ENCODE results near the gene NDUFAF2. TPM values are rescaled to one million over a fixed set of nuclear protein-coding genes. Genes with fewer than 3 reads are reported as not detected.

NDUFAF2 gene
- total RNA-seq, 1 donor from 2014 or later = 33.8 TPM

GRCh38 chr5:60997721-60998120 is 52.7 kb downstream of the NDUFAF2 start:
- no peak for DNase-seq (ENCODE audit: low spot score)
- no peak overlapping the region for H3K27ac Mint-ChIP-seq
- H3K27me3 Mint-ChIP-seq (ENCODE audit: insufficient read depth) = no peaks in the 10 kb centered on the region
- intact Hi-C loops (cut with micrococcal nuclease) = no loop called here
- H3K36me3 Mint-ChIP-seq (ENCODE audit: low read depth) = peaks cover 2% of the 10 kb centered on the region
- H3K4me1 Mint-ChIP-seq (ENCODE audit: low read depth) = no peaks in the 10 kb centered on the region
- no peak overlapping the region for H3K4me3 Mint-ChIP-seq
- H3K9me3 Mint-ChIP-seq = peaks cover 9% of the 10 kb centered on the region

DNA sequence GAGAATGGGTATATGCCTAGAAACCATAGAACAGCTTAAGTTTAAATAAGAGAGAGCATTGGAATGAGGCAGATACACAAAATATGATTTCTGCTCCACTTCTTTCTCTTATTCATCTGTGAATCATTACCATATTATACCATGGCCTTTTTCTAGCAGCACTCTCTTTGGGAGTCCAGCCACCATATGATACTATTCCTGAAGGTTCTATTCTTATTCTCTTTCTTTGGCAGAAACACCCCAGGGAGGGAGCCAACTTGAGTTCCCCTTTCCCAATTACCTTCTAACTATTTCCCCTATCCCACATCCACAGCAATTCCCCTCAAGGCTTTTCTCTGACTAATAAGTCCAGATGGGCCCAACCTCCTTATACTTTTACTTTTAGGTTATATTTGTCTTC is 55.9 kb downstream of the NDUFAF2 start:
- Mint-ChIP-seq H3K9me3 (peaks cover 4% of the 10 kb centered on the region), H3K27ac (no peak overlapping the region), H3K27me3 (ENCODE audit: insufficient read depth) (no peaks in the 10 kb centered on the region), H3K4me3 (no peak overlapping the region), H3K4me1 (ENCODE audit: low read depth) (no peaks in the 10 kb centered on the region), H3K36me3 (ENCODE audit: low read depth) (no peaks in the 10 kb centered on the region)
- DNase-seq (ENCODE audit: low spot score) = no peak
- intact Hi-C loops (cut with micrococcal nuclease) = no loop called here

DNA sequence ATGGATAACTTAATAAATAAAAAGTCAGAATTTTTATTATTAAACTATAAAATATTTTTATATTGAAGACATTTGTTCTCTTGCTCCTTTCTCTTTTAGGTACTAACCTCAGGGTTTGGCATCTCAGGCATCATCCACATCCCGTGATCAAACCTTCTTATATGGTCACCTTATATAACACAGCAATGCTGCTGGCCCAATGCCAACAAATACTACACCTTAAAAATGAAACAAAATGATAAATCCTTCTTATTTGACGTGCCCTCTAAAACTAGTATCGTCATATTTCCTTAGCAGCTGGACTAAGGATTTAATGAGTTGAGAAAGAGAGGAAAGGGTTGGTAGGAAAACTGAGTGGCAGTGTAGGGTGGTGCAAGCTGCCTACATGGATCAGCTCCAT is 56.6 kb downstream of the NDUFAF2 start:
- Mint-ChIP-seq H3K9me3 (peaks cover 4% of the 10 kb centered on the region), H3K4me1 (ENCODE audit: low read depth) (no peaks in the 10 kb centered on the region), H3K27ac (no peak overlapping the region), H3K27me3 (ENCODE audit: insufficient read depth) (no peaks in the 10 kb centered on the region), H3K4me3 (no peak overlapping the region), H3K36me3 (ENCODE audit: low read depth) (no peaks in the 10 kb centered on the region)
- intact Hi-C loops (cut with micrococcal nuclease) = no loop called here
- DNase-seq (ENCODE audit: low spot score) = no peak

- peaks cover 4% of the 10 kb centered on the region for H3K9me3 Mint-ChIP-seq
- no peaks in the 10 kb centered on the region for H3K36me3 Mint-ChIP-seq (ENCODE audit: low read depth)
- H3K27me3 Mint-ChIP-seq (ENCODE audit: insufficient read depth) = no peaks in the 10 kb centered on the region
- intact Hi-C loops (cut with micrococcal nuclease) = no loop called here
- H3K4me1 Mint-ChIP-seq (ENCODE audit: low read depth) = no peaks in the 10 kb centered on the region
- DNase-seq (ENCODE audit: low spot score) = no peak
- H3K4me3 Mint-ChIP-seq = no peak overlapping the region
- H3K27ac Mint-ChIP-seq = no peak overlapping the region
Measured at GRCh38 chr5:61002611-61003355, 57.8 kb downstream of the NDUFAF2 start.

- no peak overlapping the region for H3K4me3 Mint-ChIP-seq
- H3K36me3 Mint-ChIP-seq (ENCODE audit: low read depth) = no peaks in the 10 kb centered on the region
- intact Hi-C loops (cut with micrococcal nuclease) = no loop called here
- no peaks in the 10 kb centered on the region for H3K27me3 Mint-ChIP-seq (ENCODE audit: insufficient read depth)
- peaks cover 4% of the 10 kb centered on the region for H3K9me3 Mint-ChIP-seq
- no peak overlapping the region for H3K27ac Mint-ChIP-seq
- H3K4me1 Mint-ChIP-seq (ENCODE audit: low read depth) = no peaks in the 10 kb centered on the region
- no peak for DNase-seq (ENCODE audit: low spot score)
Measured at GRCh38 chr5:61004448-61004847, 59.4 kb downstream of the NDUFAF2 start.

- H3K4me1 Mint-ChIP-seq (ENCODE audit: low read depth) = no peaks in the 10 kb centered on the region
- no peak overlapping the region for H3K27ac Mint-ChIP-seq
- H3K36me3 Mint-ChIP-seq (ENCODE audit: low read depth) = no peaks in the 10 kb centered on the region
- DNase-seq (ENCODE audit: low spot score) = no peak
- H3K9me3 Mint-ChIP-seq = no peaks in the 10 kb centered on the region
- no peaks in the 10 kb centered on the region for H3K27me3 Mint-ChIP-seq (ENCODE audit: insufficient read depth)
- H3K4me3 Mint-ChIP-seq = no peak overlapping the region
- intact Hi-C loops (cut with micrococcal nuclease) = no loop called here
Measured at GRCh38 chr5:61009907-61010306, 64.9 kb downstream of the NDUFAF2 start.

DNA sequence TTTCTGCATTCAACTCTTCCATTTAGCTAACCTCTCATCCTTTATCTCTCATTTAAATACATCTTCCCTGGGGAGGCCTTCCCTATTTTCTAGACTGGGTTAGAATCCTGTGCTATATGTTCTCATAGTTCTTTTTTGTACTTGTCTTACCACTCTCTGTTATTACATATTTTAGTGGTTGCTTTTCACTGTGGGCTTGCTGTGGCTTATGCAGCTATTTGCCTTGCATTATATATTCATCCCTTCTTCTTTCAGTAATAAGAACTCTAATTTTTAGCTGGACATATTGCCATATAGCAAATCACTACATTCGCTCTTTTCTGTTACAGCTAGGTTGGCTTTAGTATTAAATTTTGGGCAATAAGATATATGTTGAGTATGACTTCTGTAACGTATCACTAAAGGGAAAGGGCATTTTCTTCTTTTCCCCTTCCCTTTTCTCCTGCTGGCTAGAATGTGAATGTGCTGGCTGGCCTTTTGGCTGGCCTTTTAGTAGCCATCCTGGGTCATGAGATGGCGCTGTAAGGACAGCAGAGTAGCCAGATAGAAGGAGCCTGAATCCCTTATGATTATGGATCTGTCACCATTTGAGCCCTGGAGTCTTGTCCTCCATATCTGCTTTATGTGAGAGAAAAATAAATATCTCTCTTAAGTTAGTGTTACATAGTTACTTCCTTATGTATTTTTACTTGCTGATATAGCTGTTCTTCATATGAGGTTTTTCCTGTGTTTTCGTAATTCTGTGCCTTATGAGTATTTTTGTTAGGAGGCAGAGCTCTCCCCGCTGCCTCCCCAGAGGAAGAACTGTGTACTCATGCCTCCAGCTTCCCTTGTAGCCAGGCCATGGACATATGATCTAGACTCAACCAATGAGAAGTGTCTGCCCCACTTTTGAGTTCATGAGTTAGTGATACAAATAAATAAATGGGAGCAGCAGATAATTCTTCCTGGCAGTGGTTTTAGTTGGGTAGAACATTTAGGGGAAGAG is 65.8 kb downstream of the NDUFAF2 start:
- Mint-ChIP-seq H3K4me3 (no peak overlapping the region), H3K4me1 (ENCODE audit: low read depth) (no peaks in the 10 kb centered on the region), H3K27ac (no peak overlapping the region)

GRCh38 chr5:61018062-61018461 is 73.1 kb downstream of the NDUFAF2 start:
- no peaks in the 10 kb centered on the region for H3K27me3 Mint-ChIP-seq (ENCODE audit: insufficient read depth)
- DNase-seq (ENCODE audit: low spot score) = no peak
- H3K27ac Mint-ChIP-seq = no peak overlapping the region
- H3K4me1 Mint-ChIP-seq (ENCODE audit: low read depth) = no peaks in the 10 kb centered on the region
- intact Hi-C loops (cut with micrococcal nuclease) = no loop called here
- no peak overlapping the region for H3K4me3 Mint-ChIP-seq
- no peaks in the 10 kb centered on the region for H3K9me3 Mint-ChIP-seq
- no peaks in the 10 kb centered on the region for H3K36me3 Mint-ChIP-seq (ENCODE audit: low read depth)

More for the DNA sequence above, 65.8 kb downstream of the NDUFAF2 start:
- no peak for DNase-seq (ENCODE audit: low spot score)
- H3K36me3 Mint-ChIP-seq (ENCODE audit: low read depth) = no peaks in the 10 kb centered on the region
- no peaks in the 10 kb centered on the region for H3K27me3 Mint-ChIP-seq (ENCODE audit: insufficient read depth)
- intact Hi-C loops (cut with micrococcal nuclease) = no loop called here
- H3K9me3 Mint-ChIP-seq = no peaks in the 10 kb centered on the region

DNA sequence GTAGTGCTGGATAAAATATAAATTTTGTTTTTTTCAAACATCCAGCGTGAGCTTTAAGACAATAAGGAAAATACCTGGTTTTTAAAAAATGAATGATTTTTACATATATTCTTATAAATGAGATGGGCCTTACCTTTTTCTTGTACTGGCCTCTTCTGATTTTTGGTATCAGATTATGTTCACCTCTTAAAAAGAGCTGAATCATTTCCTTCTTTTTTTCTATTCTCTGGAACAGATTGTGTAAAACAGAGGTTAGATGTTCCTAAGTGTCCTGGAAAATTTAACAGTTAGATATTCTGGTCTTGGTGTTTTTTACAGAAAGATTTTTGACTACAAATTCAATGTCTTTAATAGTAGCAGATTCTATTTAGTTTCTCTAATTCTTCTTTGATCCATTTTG is 74.6 kb downstream of the NDUFAF2 start:
- intact Hi-C loops (cut with micrococcal nuclease) = no loop called here
- H3K27me3 Mint-ChIP-seq (ENCODE audit: insufficient read depth) = no peaks in the 10 kb centered on the region
- DNase-seq (ENCODE audit: low spot score) = no peak
- H3K9me3 Mint-ChIP-seq = no peaks in the 10 kb centered on the region
- H3K4me1 Mint-ChIP-seq (ENCODE audit: low read depth) = no peaks in the 10 kb centered on the region
- H3K4me3 Mint-ChIP-seq = no peak overlapping the region
- H3K27ac Mint-ChIP-seq = no peak overlapping the region
- no peaks in the 10 kb centered on the region for H3K36me3 Mint-ChIP-seq (ENCODE audit: low read depth)

GRCh38 chr5:61020415-61020814 is 75.4 kb downstream of the NDUFAF2 start:
- no peak overlapping the region for H3K4me3 Mint-ChIP-seq
- H3K36me3 Mint-ChIP-seq (ENCODE audit: low read depth) = no peaks in the 10 kb centered on the region
- intact Hi-C loops (cut with micrococcal nuclease) = no loop called here
- H3K27me3 Mint-ChIP-seq (ENCODE audit: insufficient read depth) = no peaks in the 10 kb centered on the region
- H3K4me1 Mint-ChIP-seq (ENCODE audit: low read depth) = no peaks in the 10 kb centered on the region
- no peaks in the 10 kb centered on the region for H3K9me3 Mint-ChIP-seq
- H3K27ac Mint-ChIP-seq = no peak overlapping the region
- no peak for DNase-seq (ENCODE audit: low spot score)

DNA sequence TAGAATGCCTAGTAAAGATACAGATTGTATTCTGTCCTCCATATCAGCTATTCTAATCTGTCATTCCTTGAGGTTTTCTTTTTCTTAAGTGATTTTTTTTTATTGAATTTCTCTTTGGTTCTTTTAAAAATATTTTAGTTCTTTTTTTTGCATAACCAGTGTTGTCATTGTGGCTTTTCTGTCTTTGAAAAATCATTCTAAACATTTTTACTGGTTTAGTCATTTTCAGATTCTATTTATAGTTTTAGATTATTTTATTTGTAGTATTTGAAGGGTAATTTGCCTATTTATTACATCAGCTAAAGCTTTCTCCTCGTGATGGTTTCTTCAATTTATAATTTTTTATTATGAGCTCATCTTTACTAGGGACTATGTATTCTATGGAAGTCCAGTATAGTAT is 78.1 kb downstream of the NDUFAF2 start:
- no peak overlapping the region for H3K4me3 Mint-ChIP-seq
- H3K4me1 Mint-ChIP-seq (ENCODE audit: low read depth) = no peaks in the 10 kb centered on the region
- DNase-seq (ENCODE audit: low spot score) = no peak
- H3K27ac Mint-ChIP-seq = no peak overlapping the region
- no peaks in the 10 kb centered on the region for H3K27me3 Mint-ChIP-seq (ENCODE audit: insufficient read depth)
- H3K9me3 Mint-ChIP-seq = no peaks in the 10 kb centered on the region
- H3K36me3 Mint-ChIP-seq (ENCODE audit: low read depth) = no peaks in the 10 kb centered on the region
- intact Hi-C loops (cut with micrococcal nuclease) = no loop called here

- H3K9me3 Mint-ChIP-seq = no peaks in the 10 kb centered on the region
- no peaks in the 10 kb centered on the region for H3K27me3 Mint-ChIP-seq (ENCODE audit: insufficient read depth)
- no peak for DNase-seq (ENCODE audit: low spot score)
- H3K27ac Mint-ChIP-seq = no peak overlapping the region
- intact Hi-C loops (cut with micrococcal nuclease) = no loop called here
- no peaks in the 10 kb centered on the region for H3K36me3 Mint-ChIP-seq (ENCODE audit: low read depth)
- no peak overlapping the region for H3K4me3 Mint-ChIP-seq
- no peaks in the 10 kb centered on the region for H3K4me1 Mint-ChIP-seq (ENCODE audit: low read depth)
Measured at GRCh38 chr5:61026004-61026403, 81.0 kb downstream of the NDUFAF2 start.

DNA sequence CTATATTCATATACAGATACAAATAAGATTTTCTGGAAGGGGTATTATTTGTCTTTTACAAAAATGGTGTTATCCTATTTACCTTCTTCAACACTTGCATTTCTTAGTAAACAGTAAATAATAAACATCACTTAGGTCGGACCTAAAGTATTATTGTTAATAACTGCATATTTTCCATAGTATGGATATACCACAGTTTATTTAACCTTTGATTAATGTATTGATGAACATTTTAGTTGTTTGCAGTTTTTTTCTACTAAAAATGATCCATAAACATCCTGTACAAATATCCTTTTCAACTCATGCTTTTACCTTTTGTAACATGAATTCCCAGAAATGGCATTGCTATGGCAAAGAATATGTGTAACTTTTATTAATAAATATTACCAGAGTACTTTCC is 83.4 kb downstream of the NDUFAF2 start:
- Mint-ChIP-seq H3K27me3 (ENCODE audit: insufficient read depth) (no peaks in the 10 kb centered on the region), H3K36me3 (ENCODE audit: low read depth) (no peaks in the 10 kb centered on the region), H3K4me3 (no peak overlapping the region), H3K4me1 (ENCODE audit: low read depth) (no peaks in the 10 kb centered on the region), H3K9me3 (peaks cover 8% of the 10 kb centered on the region), H3K27ac (no peak overlapping the region)
- DNase-seq (ENCODE audit: low spot score) = no peak
- intact Hi-C loops (cut with micrococcal nuclease) = no loop called here
